GM18867 (cell line): ENCODE results near the gene AVPR2.

Experiments
- ATAC-seq: cut with Tn5 transposase; IDR thresholded peaks from one replicate; pipeline ENCODE4 v1.9.1; 2021; ENCODE audit warnings: mild to moderate bottlenecking, moderate library complexity; ENCODE audit not compliant: unreplicated experiment

AVPR2 gene

DNA sequence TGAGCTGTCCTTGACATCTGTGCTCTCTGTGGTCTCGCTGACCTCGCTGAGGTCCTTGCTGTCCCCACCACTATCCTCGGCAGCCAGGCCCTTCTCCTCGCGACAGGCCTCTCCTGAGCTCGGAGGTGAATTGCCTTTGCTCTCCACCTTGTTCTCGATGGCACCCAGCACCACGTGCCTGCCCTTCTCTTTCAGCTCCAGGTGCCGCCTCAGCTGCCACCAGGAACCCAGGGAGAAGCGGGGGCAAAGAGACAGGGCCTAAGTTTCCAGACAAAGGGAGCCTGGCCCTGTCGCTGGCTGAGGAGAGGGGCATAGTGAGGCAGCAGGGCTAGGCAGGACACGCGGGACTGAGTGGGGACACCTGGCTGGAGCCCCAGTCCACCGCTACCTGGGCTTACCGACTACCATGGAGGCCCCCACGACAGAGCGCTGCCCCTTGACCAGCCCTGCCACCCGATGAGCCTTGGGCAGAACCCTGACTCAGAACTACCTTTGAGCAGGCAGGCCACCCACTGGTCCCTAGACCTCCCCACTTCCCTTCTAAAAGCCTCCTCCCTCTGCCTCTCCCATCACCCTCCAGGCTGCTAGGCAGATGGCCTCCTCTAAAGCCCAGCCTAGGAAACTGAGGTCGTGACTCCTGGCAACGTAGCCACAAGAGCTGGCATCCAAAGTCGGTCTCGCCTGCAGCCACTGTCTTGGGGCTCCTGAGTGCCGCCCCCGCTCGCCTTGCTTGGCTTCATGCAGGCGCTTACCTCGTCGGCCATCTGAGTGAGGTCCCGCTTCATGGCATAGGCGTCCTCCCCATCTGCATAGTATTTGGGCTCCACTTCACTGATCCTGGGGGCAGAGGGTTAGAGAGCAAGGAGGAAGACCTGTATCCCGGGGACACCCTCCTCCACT, 25.8 kb downstream of the AVPR2 start:
- no peak for ATAC-seq

- no peak for ATAC-seq
Measured at GRCh38 chrX:153931151-153931550, 26.7 kb downstream of the AVPR2 start.

GRCh38 chrX:153931748-153932147, 27.3 kb downstream of the AVPR2 start:
- no peak for ATAC-seq

DNA sequence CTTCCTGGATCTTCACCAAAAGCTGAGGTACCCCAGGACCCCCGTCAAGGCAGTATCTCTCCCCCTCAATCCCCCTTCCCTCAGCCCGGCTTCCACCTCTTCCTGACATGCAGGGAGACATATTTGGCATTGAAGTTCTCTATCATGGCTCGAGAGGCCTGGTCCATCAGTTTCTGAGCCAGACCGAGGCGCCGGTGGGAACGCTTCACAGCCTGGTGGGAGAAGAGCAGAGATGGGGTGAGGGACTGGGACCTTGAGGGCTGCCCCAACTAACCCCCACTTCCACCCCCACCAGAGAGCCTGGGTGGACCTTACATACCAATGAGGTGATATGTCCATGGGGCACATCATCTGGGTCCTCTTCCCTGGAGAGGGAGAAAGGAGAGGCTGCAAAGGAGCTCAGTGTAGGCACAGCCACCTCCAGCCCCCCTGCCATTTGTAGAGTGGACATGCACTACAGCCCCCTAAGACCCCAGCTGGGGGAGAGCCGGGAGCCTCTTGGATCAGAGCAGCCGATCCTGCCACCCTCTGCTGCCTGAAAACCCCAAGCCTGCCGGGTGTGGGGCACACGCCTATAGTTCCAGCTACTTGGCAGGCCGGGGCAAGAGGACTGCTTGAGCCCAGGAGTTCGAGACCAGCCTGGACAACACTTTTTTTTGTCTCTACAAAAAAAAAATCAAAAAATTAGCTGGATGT, 27.9 kb downstream of the AVPR2 start:
- ATAC-seq, result no peak

GRCh38 chrX:153933748-153934147, 29.3 kb downstream of the AVPR2 start:
- no peak for ATAC-seq

GRCh38 chrX:153934148-153934761, 29.8 kb downstream of the AVPR2 start:
- ATAC-seq, result peak; percentile 10

GRCh38 chrX:153934762-153935325, 30.4 kb downstream of the AVPR2 start, which contains the start of gene NAA10:
Gene NAA10, minus strand, starts transcription at chrX:153935037. Its CDS starts 133 bp downstream, at chrX:153934904.
- ATAC-seq, result peak; percentile 91

DNA sequence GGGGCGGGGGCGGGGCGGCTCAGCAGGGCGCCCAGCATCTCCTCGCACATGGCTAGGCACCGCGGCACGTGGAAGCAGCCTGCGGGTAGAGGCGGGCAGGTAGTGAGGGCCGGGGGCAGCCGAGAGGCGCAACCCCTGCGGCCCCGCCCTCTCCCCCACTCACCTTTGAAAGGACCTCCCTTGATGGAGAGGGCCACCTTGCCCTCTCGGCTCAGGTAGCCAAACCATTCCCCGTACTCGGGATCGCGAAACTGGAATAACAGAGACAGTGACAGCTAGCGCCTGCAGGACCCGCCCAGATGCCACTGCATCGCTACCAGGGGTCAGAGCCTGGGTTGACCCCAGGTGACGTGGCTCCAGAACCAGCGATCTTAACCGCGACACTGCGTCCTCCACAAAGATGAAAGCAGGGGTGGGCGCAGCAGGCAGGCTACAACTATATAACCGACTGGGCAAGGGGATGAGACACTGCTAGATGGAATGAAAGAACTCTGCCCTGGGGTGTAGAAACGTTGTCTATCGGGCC, 30.9 kb downstream of the AVPR2 start:
- ATAC-seq, result peak; percentile 7

DNA sequence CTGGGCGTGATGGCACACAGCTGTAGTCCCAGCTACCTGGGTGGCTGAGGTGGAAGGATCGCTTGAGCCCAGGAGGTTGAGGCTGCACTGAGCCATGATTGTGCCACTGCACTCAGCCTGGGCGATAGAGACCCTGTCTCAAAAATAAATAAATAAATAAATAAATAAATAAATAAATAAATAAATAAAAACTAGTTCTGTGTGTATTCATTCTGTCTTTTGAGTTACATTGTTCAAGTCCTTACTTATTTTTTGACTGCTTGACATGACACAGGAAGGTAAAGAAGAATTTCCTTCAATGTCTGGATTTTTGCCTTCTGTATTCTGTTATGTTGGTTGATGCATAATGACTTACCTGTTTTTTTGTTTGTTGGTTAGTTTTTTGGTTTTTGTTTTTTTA, 32.6 kb downstream of the AVPR2 start:
- no peak for ATAC-seq

- ATAC-seq, result no peak
Measured at GRCh38 chrX:153938226-153938786, 33.8 kb downstream of the AVPR2 start.

DNA sequence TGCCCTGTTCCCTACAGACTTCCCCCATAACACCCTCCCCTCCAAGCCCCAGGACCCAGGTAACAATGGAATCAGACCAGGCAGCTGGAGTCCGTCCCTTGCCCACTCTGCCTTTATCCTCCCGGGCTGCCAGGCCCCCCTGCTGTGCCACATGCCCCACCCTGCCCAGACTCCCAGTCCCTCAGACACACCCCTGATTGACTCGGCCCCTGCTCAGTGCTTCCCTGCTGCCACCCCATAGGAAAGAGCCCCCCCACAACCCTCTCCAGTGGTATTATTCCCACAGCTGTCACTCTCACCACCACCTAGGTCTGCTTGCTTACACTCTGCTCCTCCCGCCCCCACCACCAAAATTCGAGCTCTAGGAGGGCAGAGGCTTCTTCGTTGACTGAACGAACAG, 35.1 kb downstream of the AVPR2 start:
- no peak for ATAC-seq

GRCh38 chrX:153941336-153942252, 37.1 kb downstream of the AVPR2 start:
- ATAC-seq, result no peak

- ATAC-seq, result no peak
Measured at GRCh38 chrX:153944140-153944799, 39.8 kb downstream of the AVPR2 start, which contains the start of gene RENBP. Gene RENBP, minus strand, starts transcription at chrX:153944643. Its CDS starts 33 bp downstream, at chrX:153944610.

GRCh38 chrX:153944800-153945150, 40.3 kb downstream of the AVPR2 start:
- ATAC-seq, result no peak

GRCh38 chrX:153945956-153946943, 41.8 kb downstream of the AVPR2 start:
- ATAC-seq, result no peak

DNA sequence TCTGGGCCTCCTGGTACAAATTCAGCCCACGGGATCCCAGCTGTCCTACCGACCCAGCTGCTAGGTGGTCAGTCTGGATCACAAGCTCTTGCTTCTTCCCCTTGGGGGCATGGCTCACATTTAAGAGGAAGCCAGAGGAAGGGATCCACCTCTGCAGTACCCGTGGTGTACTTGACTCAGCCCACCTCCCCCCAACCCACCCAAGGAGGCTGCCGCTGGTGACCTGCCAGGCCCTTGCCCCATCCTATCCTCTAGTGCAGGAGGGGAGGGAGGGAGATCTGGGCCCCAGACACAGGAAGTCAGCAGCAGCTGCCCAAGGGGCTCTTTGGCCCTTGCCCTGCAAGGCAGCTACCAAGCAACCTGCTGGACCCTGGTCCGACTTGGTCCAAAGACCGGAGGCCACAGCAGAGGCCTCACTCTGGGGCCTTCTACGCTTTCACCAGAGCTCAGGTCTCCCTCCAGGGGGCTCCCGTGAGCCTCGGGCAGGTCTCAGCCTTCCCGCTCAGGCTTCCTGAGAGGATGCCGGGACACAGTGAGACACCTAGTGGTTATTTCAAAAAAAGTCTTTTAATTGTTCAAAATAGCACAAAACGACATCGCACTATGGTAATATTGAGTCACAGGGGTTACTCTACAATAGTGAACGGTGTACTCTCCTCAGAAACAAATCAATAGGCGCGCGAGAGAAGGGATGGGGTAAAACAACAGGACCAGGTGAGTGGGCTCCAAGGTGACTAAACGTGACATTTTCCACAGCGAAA, 42.7 kb downstream of the AVPR2 start:
- ATAC-seq, result peak; percentile 75

DNA sequence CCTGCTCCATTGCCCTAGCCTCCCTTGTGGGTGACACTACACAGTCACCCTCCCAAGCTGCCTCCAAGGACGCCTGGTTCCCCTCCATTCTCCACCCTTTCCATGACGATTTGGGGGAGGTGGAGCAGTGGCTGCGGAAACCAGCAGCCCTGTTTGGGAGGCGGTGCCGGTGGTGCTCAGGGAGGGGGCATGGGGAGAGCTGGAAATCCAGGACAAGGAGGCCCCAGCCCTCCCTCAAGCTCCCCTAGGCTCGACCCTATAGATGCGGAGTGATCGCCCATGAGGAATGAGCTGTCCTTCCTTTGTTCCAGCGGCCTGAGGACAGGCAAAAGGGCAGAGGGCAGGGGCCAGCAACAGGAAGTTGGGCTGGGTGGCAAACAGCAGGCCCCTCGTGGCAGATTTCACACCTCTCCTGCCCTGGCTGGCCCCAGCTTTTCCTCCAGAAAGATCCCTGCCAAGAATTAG, 43.6 kb downstream of the AVPR2 start:
- ATAC-seq, result no peak
